OCI-LY3 (cell line): ENCODE measurements around the gene CLRN3.

Experiments
- CTCF ChIP-seq: fragments of 200-600, 300-600 bp; sonication (generic); IDR thresholded peaks from 2 replicates; pipeline ENCODE4 v1.5.1; 2014; ENCODE audit warnings: antibody characterized with exemption, low read length, low read depth
- EZH2phosphoT487 ChIP-seq: fragments of 200-600 bp; shearing (Covaris generic); IDR thresholded peaks from 2 replicates; pipeline ENCODE4 v1.6.1; 2018; ENCODE audit warnings: antibody characterized with exemption, mixed run types, low read depth

- TF ChIP-seq CTCF = no peak
- TF ChIP-seq EZH2phosphoT487 = no peak
Measured at GRCh38 chr10:127883516-127883915, 9.2 kb downstream of the CLRN3 start.
